HS-5 (cell line): ENCODE data around the gene UBE2E2.

Experiments
- DNase-seq: peaks from one replicate; pipeline ENCODE4 v3.0.0-alpha.2; 2012; ENCODE audit warnings: low read depth

The UBE2E2 gene

DNA sequence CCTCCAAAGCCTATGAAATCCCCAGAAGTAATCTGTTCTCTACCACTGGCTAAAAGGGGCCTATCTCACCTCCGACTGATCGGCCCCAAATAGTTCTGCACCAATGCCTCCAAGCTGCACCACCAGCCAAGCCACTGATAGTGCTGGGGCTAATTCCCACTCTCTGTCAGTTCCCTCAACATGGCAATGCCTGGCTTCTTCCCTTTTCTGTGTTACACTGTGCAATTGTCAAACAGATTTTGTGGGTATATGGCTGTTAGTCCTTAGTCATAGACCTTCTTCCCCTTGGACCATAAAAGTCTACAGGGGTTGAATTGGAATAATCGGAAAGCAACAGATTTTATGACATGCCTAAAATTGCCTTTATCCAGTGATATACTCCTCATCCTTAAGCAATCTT lies 9.3 kb upstream of the UBE2E2 start:
- no peak for DNase-seq

DNA sequence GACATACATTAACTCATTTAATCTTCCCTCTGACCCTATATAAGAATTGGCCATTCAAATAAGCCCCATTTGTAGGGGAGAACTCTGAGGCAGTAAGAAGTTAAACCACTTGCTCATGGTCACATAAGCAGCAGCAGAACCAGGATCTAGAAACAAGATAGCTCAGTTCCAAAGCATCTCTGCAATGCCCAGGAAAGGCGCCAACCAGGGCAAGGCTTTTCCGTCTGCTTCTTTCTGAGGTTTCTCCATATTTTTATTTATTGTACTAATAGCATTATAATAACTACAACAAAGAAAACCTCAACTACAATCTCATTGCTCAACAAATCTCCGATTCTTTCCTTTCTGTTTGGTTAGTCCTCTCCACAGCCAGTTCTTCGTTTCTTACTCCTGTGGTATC lies 4.3 kb upstream of the UBE2E2 start:
- no peak for DNase-seq

DNA sequence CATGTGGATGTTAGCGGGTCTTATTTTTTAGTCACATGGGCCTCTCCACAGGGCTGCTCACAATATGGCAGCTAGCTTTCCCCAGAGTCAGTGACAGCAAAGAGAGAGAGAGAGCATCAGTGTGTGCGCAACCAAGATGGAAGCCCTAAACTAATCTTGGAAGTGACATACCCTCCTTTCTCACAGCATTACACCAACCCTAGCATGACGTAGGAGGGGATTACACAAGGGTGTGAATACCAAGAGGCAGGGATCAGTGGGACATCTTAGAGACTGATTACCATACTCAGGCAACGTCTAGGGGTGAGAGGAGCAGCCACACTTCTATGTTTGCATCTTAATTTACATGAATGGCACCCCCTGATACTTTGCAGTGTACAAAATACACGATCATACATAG lies 3.5 kb upstream of the UBE2E2 start:
- DNase-seq, result no peak

DNA sequence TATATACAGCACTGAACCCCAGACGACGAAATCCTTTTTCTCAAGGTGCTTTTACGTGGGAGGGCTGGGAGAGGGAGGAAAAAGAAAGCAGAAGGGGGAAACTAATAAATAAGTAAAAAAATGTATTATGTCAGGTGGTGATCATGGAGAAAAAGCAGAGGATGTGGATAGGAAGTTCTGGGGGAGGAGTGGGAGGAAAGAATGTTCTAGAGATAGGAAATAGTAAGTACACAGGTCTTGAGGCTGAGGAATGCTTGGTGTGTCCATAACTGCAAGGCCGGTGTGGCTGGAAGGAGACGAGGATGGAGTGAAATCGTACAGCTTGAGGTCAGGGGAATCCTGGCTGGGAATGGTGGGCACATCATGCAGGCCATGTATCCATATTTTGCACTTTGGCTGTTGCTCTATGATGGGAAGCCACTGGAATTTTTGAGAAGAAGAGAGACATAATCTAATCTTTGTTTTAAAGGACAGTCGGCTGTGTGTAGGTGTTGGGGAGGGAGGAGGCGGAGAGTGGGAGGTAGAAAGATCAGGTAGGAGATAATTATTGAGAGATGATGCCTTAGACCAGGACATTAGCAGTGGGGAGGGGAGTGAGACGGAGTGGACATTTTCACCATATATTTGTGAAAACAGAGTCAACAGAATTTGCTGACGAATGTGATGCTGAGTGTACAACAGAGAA lies 1.8 kb upstream of the UBE2E2 start:
- DNase-seq, result no peak

DNA sequence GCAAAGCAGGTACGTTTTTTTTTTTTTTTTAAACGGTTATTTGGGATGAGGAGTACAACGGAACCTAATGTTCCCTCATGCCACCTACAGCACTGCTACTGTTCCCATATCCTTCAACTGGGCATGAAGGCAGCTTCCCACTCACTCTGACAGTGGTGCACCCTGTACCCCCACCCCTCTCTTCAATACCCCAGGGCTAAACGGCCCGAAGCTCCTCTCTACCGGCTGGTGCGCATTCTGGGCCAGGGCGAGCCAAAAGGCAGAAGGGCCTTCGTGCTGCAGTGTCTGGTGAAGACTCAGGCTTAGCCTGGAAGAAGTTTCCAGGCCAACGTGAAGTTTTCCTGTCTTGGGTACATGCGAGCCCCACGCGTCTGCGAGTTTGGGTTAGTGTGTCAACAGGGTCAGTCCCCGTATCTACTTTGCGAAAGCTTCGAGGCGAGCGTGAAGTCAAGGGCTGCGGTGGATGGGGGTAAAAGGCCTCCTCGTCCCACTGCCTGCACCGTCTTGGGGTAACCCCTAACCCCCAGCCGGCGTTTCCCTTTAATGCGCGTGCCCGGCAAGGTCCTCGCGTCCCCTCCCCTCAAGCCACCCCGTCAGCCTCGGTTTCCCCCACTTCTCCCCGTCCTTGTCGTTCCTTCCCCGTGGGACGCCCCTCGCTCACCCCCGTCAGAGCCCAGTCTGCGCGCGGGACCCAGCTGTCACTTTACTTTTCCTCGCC lies 765 bp upstream of the UBE2E2 start:
- no peak for DNase-seq

DNA sequence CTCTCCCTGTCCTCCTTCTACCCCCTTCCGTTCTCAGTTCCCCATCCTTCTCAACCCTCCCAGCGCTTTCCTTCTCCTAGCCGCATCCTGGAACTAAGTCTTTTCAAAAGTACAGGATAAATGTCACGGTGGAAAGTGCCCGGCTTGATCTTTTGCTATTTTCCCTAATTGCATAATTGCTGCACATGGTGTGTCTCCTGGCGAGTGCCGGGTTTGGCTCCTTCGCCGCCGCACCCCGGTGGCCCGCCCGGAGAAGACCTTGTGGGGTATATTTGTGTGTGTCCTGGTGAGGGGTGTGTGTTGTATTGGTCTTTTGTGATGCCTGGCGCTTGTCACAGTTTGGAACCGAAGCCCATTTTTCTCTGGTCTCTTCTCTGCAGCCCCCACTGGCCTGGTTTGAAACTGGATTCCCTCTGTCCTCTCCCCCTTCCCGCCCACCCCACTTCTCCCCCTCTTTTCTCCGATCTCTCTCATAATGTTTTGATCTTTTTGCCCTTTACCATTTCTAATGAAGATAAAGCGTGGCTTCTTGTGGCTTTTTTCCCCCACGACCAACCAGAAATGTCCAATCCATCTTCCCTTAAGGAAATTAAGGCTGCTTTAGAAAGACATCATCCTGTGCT lies 692 bp downstream of the UBE2E2 start:
- DNase-seq, result no peak

DNA sequence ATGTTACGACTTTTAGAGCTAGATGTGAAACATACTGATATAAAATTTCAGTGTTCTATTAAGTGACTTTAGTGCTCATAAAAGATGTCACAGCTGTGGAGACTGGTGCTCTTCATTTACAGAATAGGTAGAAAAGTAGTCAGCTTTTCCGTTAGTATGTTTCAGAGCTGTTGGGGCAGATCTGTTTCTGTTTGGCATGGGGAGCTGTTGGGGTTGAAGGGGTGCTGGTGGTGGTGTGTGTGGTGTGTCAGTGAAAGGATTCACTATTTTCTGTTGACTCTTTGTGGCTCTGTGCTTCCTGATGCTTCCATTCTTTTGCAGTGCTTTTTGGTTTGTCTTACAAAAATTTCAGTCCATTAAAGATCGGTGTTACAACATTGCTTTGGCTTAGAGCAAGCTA lies 3.2 kb downstream of the UBE2E2 start:
- DNase-seq, result no peak

DNA sequence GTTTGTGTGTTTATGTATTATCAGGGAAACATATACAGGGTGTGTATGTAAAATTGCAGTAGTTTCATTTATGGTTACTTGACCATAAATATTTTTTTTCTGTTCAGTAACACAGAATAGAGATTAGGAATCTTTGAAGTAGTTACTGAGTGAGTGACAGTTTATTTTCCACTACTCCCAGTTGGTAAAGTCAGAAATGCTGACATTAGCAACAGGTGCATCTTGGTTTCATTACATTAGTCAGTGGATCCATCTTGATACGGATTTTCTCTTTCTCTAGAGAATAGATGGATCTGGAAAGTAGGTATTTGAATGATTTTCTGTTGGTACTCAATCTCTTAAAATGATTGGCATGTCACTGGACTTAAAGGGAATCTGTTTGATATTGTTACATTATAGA lies 6.0 kb downstream of the UBE2E2 start:
- no peak for DNase-seq

DNA sequence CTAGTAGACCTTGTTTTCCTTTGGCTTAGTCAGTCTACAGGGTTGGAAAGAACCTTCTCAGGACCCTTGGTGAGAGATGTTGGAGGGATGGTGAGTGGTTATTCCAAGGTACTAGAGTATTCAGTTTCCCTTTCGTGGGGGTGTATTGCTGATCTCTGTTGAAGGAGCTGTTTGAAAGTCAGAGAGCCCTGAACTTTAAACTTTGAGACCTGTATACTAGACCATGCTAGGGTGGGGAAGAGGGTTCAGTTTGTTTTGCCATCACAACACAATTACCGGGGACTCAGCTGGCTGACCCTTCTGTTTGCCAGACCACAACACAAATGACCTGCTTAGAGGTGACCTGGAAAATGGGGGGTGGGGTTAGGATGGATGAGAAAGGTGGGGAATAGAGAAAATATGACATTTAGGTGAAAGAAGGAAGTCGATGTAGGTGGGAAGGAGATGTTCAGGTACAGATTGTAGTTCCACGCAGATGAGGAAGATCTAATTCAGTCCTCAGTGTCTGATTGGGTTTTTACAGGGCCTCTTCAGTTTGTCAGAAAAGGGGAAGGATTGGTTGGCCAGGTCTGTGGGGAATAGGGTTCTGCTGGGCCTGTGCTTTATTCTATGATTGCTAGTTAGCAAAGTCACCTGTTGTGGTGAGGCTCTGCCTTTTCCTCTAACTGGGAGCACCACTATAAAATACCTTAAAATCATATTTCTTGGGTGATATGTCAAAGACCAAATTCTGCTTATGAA lies 6.8 kb downstream of the UBE2E2 start:
- DNase-seq, result no peak

DNA sequence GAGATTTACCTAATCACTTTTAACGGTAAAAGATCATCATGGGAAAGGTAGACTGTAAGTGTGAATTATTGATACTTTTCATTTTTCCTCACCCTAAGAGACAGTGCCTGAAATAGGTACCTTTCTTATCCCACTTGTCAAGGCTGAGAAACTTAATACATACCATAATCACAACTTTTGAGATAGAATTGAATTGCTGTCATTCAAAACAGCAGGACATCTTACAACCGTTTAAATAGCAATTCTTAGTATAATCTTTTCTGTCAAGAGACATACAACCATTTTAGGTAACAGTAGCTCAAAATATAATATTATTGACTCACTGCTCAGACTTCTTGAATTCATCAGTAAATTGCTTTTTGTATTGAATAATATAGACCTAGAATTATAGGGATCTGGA lies 10.7 kb downstream of the UBE2E2 start:
- no peak for DNase-seq

DNA sequence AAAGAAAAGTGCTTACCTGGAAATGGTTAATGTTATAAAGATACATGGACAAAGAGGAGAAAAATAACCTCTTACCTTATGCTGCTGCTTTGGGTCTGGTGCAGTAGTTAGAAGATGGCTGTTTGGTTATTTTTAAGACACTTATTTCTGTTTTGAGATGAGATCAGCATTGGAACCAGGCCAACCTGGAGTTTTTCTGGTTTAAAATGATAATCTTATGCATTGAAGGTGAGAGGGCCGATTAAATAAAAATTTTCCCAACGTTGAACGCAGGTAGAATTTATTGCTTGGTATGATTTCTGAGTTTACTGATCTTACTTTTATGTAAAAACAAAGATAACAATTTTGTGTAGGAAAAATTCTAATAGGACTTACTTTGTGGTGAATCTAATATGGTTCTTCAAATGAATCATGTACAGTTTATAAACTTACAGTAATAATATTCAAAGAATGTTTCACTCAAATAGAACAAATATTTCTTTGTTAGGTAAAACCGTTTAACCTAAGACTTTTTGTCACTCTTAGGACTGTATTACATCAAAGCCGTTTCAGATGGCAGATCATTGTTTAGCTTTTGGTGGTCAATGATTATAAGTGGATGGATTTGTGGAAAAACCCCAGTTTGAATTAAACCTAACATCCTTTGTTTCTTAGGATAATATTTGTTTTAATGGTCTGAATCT lies 14.9 kb downstream of the UBE2E2 start:
- no peak for DNase-seq

DNA sequence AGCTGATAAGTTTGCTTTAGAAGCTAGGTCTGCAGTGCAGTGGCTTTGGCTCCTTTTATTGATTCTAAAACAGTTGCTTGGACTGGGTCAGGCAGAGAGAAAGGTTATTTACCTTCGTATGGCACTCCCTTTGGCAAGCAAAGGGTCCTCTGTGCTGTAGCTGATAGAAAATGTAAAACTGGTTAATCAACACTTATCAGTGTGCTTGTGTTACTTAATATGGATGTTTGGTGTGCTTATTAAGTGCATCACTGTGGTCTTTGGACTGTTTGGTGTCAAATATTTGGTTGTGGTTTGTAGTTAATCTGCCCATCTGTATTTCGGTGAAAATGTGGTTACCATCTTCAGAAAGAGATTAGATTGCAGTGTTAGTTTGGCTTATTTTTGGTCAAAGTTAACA lies 16.0 kb downstream of the UBE2E2 start:
- DNase-seq, result no peak

DNA sequence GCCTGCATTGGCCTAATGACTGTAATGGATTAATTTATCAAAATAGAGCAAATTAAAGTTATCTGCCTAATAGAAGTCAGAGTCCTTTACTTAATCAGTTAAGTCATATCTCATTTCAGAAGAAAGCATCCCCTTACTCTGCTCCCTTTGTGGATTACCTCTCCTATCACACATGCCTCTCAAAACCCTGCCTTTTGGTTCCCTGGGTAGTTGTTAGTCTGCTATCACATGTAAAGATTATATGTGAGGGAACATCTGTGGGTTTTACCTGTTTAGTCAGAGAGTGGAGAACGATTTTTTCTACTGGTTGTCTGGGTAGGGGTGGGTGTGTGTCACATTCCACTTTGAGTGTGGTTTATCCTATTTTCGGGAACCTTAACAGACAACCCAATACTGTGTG lies 16.4 kb downstream of the UBE2E2 start:
- DNase-seq, result no peak

DNA sequence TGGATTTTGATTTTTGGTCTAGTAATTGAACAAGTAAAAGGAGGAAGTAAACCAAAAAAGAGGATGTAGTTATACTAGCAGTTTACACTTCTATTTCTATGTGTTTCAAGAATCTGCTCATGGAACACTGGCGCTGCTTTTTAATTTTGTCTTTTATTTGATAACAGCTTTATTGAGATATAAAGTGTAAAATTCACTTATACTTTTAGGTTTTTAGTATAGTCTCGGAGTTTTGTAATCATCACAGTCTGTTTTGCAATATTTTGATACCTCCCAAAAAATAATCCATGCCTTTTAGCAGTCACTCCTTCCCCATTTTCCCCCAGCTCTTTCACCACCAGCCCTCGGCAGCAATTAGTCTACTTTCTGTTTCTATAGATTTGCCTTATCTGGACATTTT lies 18.0 kb downstream of the UBE2E2 start:
- no peak for DNase-seq

DNA sequence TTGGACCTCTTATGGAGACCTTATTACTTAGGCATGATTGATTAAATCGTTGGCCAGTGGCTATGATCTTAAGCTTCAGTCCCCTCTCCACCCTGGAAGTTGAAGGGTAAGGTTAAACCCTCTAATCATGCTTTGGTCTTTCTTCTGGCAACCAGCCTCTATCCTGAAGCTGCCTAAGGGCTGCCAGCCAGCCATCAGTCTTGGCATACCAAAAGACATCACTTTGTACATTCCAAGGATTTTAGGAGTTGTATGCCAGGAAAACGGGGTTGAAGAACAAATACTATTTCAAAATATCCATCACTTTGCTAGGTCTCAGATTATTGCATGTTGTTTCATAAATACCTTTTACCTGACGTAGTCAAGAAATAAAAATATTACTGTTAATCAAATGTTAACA lies 28.9 kb downstream of the UBE2E2 start:
- no peak for DNase-seq

DNA sequence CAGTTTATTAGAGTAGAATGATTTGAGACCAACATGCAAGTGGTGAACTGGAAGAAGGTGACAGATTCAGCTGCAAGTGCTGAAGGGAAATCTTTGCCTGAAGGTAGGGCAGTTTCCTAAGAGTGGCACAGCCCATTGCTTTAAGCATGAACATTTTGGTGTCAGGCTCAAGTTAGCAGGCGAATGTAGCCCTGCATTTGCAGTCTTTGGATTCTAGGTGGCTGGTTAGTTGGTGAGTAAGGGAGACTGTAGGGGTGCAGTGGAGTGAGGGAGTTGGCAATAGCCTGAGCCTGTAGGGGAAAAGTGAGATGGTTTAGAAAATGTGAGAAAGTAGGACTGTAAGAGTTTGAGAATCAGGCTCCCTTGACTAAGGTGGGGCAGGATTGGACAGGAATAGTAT lies 29.7 kb downstream of the UBE2E2 start:
- no peak for DNase-seq

DNA sequence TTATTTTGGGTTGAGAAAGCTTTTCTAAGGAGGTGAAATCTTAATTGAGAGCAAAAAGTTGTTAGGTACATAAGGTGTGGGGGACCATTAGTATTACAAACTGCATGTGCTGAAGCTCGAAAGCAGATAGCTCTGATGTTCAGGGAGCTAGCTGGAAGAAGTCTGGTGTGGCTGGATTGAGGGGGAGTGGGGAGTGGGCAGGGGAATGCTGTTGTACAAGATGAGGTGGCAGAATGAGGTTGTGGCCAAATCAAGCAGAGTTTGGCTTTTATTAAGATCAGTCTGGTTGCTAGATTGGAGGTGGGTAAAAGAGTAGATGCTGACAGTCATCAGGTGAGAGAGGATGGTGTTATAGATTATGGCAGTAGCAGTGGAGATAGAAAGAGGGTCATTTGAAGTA lies 32.1 kb downstream of the UBE2E2 start:
- no peak for DNase-seq

DNA sequence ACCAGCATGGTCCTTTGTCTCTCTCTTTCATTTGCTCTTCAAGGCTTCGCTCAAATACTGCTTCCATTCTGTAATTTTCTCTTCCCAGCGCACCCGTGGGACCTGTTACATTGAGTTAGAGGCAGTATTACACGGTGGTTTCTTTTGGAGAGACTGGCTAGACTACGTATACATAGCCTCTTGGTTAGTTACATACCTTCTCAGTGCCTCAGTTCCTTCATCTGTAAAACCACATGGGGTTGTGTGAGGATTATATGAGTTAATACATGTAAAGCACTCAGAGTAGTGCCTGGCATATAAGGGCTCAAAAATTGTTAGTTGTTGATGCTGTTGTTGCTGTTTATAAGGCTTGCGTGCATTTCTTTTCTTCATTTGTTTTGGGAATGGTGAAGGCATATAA lies 33.8 kb downstream of the UBE2E2 start:
- DNase-seq, result no peak

DNA sequence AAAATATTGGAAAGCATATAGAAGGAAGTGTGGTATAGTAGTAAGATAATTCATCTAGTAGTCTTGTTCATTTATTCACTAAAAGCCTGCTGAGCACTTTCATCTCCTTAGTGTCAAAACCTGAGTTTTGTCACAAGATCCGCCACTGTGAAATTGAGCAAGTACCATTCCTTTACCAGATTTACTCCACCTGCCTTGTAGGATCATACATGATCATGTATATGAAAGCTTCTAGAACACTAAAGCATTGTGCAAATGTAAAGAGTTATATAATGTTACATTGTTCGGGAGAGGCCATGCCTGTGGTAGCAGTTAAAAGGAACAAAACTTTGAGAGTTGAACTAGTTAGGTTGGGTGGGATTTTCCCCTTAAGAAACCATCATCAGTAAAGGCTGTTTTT lies 35.0 kb downstream of the UBE2E2 start:
- DNase-seq, result no peak

DNA sequence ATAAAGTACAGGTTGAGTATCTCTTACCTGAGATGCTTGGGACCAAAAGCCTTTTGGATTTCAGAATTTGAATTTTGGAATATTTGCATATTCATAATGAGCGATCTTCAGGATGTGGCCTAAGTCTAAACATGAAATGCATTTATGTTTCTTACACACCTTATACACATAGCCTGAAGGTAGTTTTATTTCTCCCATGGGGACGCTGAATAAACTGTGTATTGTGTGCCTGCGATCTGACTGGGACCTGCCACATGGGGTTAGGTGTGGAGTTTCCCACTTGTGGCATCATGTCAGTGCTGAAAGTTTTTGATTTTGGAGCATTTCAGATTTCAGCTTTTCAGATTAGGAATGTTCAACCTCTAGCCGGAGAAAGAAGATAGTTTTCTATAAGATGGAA lies 35.5 kb downstream of the UBE2E2 start:
- no peak for DNase-seq

DNA sequence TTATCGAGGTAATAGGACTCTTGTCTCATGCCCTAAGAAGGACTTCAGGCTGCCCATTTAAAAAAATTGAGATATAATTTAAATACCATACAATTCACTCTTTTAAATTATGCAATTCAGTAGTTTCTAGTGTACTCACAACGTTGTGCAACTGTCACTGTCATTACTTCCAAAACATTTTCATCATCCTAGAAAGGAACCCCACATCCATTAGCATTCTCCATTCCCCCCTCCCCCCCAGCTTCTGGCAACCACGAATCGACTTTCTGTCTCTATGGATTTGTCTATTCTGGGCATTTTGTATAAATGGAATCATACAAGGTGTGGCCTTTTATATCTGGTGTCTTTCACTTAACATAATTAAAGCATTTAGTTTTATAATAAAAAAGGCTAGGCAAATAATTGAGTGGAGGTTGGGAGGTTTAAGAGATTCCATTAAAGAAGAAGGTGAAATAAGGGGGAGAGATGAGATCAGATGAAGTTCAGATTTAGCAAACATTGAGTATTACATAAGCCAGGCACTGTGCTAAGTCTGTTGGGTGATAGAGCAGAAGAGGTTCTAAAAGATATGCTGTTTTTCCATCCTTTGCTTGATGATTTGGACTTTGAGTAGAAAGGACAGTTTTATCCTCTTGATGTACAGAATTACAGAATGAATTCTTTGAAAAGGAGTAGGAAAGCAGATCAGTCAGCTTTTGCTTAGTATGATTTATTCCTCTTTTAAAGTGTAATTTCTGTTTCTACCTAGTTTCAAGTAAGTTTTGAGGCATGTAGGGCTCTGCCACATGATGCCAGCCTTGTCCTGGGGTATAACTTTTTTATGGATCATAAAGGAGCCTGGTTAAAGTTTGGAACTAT lies 36.3 kb downstream of the UBE2E2 start:
- DNase-seq, result no peak
